ENCODE measurements around the gene TBC1D9.

- TF ChIP-seq, protein P1, sequence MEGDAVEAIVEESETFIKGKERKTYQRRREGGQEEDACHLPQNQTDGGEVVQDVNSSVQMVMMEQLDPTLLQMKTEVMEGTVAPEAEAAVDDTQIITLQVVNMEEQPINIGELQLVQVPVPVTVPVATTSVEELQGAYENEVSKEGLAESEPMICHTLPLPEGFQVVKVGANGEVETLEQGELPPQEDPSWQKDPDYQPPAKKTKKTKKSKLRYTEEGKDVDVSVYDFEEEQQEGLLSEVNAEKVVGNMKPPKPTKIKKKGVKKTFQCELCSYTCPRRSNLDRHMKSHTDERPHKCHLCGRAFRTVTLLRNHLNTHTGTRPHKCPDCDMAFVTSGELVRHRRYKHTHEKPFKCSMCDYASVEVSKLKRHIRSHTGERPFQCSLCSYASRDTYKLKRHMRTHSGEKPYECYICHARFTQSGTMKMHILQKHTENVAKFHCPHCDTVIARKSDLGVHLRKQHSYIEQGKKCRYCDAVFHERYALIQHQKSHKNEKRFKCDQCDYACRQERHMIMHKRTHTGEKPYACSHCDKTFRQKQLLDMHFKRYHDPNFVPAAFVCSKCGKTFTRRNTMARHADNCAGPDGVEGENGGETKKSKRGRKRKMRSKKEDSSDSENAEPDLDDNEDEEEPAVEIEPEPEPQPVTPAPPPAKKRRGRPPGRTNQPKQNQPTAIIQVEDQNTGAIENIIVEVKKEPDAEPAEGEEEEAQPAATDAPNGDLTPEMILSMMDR (IDR thresholded peaks at IDR 0.05), result no peak
- TF ChIP-seq POLR2A (IDR thresholded peaks at IDR 0.05), result no peak
These were observed 37.2 kb downstream of the TBC1D9 start for GRCh38 chr4:140719022-140719421.
